ENCODE results near the gene NIT2.

The NIT2 gene

GRCh38 chr3:100297784-100298183, 36.8 kb upstream of the NIT2 start:
- Histone ChIP-seq H3K4me2 (ENCODE audit: insufficient read depth, low read length, poor library complexity, severe bottlenecking) (no peak overlapping the region), H3K79me1 (ENCODE audit: low read depth, low read length) (no peaks in the 10 kb centered on the region), H3K36me3 (replicated peaks in 1 of 2; ENCODE audit: control insufficient read depth in 2 of 2, insufficient read depth in 2 of 2, low read length in 2 of 2) (peaks cover 0 to 71% of the 10 kb centered on the region in 2 donors), H3K27me3 (ENCODE audit: control insufficient read depth in 3 of 3, insufficient read depth in 3 of 3, low read depth in 1 of 3, low read length in 3 of 3) (no peaks in the 10 kb centered on the region), H3K23ac (ENCODE audit: low read depth, low read length, poor library complexity) (no peak overlapping the region), H3K27ac (replicated peaks; ENCODE audit: low read length) (no peak overlapping the region), H3K18ac (ENCODE audit: low read length) (no peak overlapping the region), H2BK15ac (ENCODE audit: low read length) (no peak overlapping the region), H4K91ac (ENCODE audit: low read depth, low read length, poor library complexity) (no peak overlapping the region), H2BK5ac (ENCODE audit: low read length) (no peak overlapping the region), H2BK120ac (ENCODE audit: low read depth, low read length) (no peak overlapping the region), H3K9ac (ENCODE audit: low read depth, low read length, poor library complexity) (no peak overlapping the region), H2AK5ac (ENCODE audit: low read depth, low read length) (no peak overlapping the region), H3K4me3 (ENCODE audit: low read length in 2 of 2) (no peak overlapping the region), H3K9me3 (replicated peaks in 1 of 2; ENCODE audit: control insufficient read depth in 2 of 2, insufficient read depth in 1 of 2, low read depth in 1 of 2, low read length in 2 of 2) (no peaks in the 10 kb centered on the region), H3K4ac (ENCODE audit: low read length) (no peak overlapping the region), H4K8ac (ENCODE audit: low read depth, low read length) (no peak overlapping the region), H2BK12ac (ENCODE audit: low read length) (no peak overlapping the region), H3K14ac (ENCODE audit: low read length) (no peak overlapping the region), H3K4me1 (ENCODE audit: control insufficient read depth in 2 of 2, insufficient read depth in 1 of 2, low read depth in 1 of 2, low read length in 2 of 2) (no peaks in the 10 kb centered on the region), H2AFZ (ENCODE audit: low read length) (no peak overlapping the region)
- WGBS, 2 donors (ENCODE audit: extremely low coverage in 2 of 2, insufficient read length in 2 of 2, insufficient replicate concordance in 1 of 2): no CpG with 5 or more reads among the region's 2 CpGs
- no peak for DNase-seq (ENCODE audit: low spot score)

GRCh38 chr3:100299016-100299415, 35.5 kb upstream of the NIT2 start:
- Histone ChIP-seq H2BK15ac (ENCODE audit: low read length) (no peak overlapping the region), H3K4me2 (ENCODE audit: insufficient read depth, low read length, poor library complexity, severe bottlenecking) (no peak overlapping the region), H2BK5ac (ENCODE audit: low read length) (no peak overlapping the region), H3K4ac (ENCODE audit: low read length) (no peak overlapping the region), H3K27ac (replicated peaks; ENCODE audit: low read length) (no peak overlapping the region), H3K23ac (ENCODE audit: low read depth, low read length, poor library complexity) (no peak overlapping the region), H4K8ac (ENCODE audit: low read depth, low read length) (no peak overlapping the region), H3K14ac (ENCODE audit: low read length) (no peak overlapping the region), H2AK5ac (ENCODE audit: low read depth, low read length) (no peak overlapping the region), H4K91ac (ENCODE audit: low read depth, low read length, poor library complexity) (no peak overlapping the region), H3K4me1 (ENCODE audit: control insufficient read depth in 2 of 2, insufficient read depth in 1 of 2, low read depth in 1 of 2, low read length in 2 of 2) (no peaks in the 10 kb centered on the region), H3K9ac (ENCODE audit: low read depth, low read length, poor library complexity) (no peak overlapping the region), H2AFZ (ENCODE audit: low read length) (no peak overlapping the region), H3K36me3 (replicated peaks in 1 of 2; ENCODE audit: control insufficient read depth in 2 of 2, insufficient read depth in 2 of 2, low read length in 2 of 2) (peaks cover 0 to 73% of the 10 kb centered on the region in 2 donors), H2BK120ac (ENCODE audit: low read depth, low read length) (no peak overlapping the region), H3K79me1 (ENCODE audit: low read depth, low read length) (no peaks in the 10 kb centered on the region), H3K4me3 (ENCODE audit: low read length in 2 of 2) (no peak overlapping the region), H2BK12ac (ENCODE audit: low read length) (no peak overlapping the region), H3K9me3 (replicated peaks in 1 of 2; ENCODE audit: control insufficient read depth in 2 of 2, insufficient read depth in 1 of 2, low read depth in 1 of 2, low read length in 2 of 2) (no peaks in the 10 kb centered on the region), H3K18ac (ENCODE audit: low read length) (no peak overlapping the region), H3K27me3 (ENCODE audit: control insufficient read depth in 3 of 3, insufficient read depth in 3 of 3, low read depth in 1 of 3, low read length in 3 of 3) (no peaks in the 10 kb centered on the region)
- WGBS, 2 donors (ENCODE audit: extremely low coverage in 2 of 2, insufficient read length in 2 of 2, insufficient replicate concordance in 1 of 2): no CpG with 5 or more reads among the region's 4 CpGs
- no peak for DNase-seq (ENCODE audit: low spot score)

DNA sequence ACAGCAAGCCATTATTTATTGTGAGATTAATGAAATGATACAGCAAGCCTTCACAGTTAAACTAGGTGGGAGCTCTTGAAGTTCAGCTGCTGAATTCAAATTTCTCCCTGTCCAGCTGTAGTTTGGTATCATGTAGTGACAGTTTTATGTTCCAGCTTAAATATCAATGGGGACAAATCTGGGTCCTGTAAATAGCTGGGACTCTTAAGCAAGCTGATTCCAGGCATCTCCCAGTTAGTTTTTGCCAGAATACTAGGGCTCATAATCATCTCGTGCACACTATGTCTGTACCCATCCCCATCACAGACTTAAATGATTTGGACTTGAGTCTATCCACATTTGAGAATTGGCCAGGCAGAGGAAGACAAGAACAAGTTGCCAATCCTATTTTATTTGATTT, 27.9 kb upstream of the NIT2 start:
- no CpG with 5 or more reads among the region's 1 CpG for WGBS, 2 donors (ENCODE audit: extremely low coverage in 2 of 2, insufficient read length in 2 of 2, insufficient replicate concordance in 1 of 2)
- no peak overlapping the region for H3K4ac ChIP-seq (ENCODE audit: low read length)
- H2AK5ac ChIP-seq (ENCODE audit: low read depth, low read length): no peak overlapping the region
- no peak overlapping the region for H2BK15ac ChIP-seq (ENCODE audit: low read length)
- no peak overlapping the region for H3K4me3 ChIP-seq (ENCODE audit: low read length in 2 of 2)
- H3K14ac ChIP-seq (ENCODE audit: low read length): no peak overlapping the region
- no peak overlapping the region for H3K4me2 ChIP-seq (ENCODE audit: insufficient read depth, low read length, poor library complexity, severe bottlenecking)
- no peak for DNase-seq (ENCODE audit: low spot score)
- H2BK5ac ChIP-seq (ENCODE audit: low read length): no peak overlapping the region
- no peaks in the 10 kb centered on the region for H3K79me1 ChIP-seq (ENCODE audit: low read depth, low read length)
- no peak overlapping the region for H2AFZ ChIP-seq (ENCODE audit: low read length)
- no peak overlapping the region for H3K9ac ChIP-seq (ENCODE audit: low read depth, low read length, poor library complexity)
- H3K9me3 ChIP-seq (replicated peaks in 1 of 2; ENCODE audit: control insufficient read depth in 2 of 2, insufficient read depth in 1 of 2, low read depth in 1 of 2, low read length in 2 of 2): no peaks in the 10 kb centered on the region
- H2BK12ac ChIP-seq (ENCODE audit: low read length): no peak overlapping the region
- no peaks in the 10 kb centered on the region for H3K27me3 ChIP-seq (ENCODE audit: control insufficient read depth in 3 of 3, insufficient read depth in 3 of 3, low read depth in 1 of 3, low read length in 3 of 3)
- H4K8ac ChIP-seq (ENCODE audit: low read depth, low read length): no peak overlapping the region
- H3K27ac ChIP-seq (replicated peaks; ENCODE audit: low read length): no peak overlapping the region
- H2BK120ac ChIP-seq (ENCODE audit: low read depth, low read length): no peak overlapping the region
- no peak overlapping the region for H4K91ac ChIP-seq (ENCODE audit: low read depth, low read length, poor library complexity)
- H3K36me3 ChIP-seq (replicated peaks in 1 of 2; ENCODE audit: control insufficient read depth in 2 of 2, insufficient read depth in 2 of 2, low read length in 2 of 2): peaks cover 2 to 47% of the 10 kb centered on the region in 2 donors
- H3K4me1 ChIP-seq (ENCODE audit: control insufficient read depth in 2 of 2, insufficient read depth in 1 of 2, low read depth in 1 of 2, low read length in 2 of 2): no peaks in the 10 kb centered on the region
- H3K23ac ChIP-seq (ENCODE audit: low read depth, low read length, poor library complexity): no peak overlapping the region
- H3K18ac ChIP-seq (ENCODE audit: low read length): no peak overlapping the region

DNA sequence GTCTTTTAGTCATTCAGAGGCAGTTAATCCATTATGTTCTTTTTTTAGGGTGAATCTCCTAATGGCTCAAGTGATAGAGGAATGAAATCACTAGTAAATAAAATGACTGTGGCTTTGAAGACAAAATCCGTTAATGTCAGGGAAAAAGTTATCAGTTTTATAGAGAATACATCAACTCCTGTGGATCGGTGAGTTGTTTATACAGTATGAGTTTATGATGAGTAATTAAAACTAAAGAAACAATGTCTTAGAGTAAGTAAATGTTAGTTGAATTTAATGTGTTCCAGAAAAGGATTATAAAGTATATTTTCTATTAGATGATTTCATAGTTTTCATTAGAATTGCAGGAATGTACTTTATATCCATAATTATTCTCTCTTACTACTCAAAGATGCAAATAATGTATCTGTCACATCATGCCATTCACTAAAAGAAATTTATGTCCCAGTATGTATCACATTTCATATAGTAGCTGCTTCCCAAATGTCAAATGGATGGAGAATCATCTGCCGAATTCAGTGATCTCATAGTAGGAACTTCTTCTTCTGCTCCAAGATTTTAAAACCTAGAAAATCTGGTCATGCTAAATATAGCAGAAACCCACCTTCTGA, 24.1 kb upstream of the NIT2 start:
- Histone ChIP-seq H3K9ac (ENCODE audit: low read depth, low read length, poor library complexity) (no peak overlapping the region), H3K27me3 (ENCODE audit: control insufficient read depth in 3 of 3, insufficient read depth in 3 of 3, low read depth in 1 of 3, low read length in 3 of 3) (no peaks in the 10 kb centered on the region), H3K9me3 (replicated peaks in 1 of 2; ENCODE audit: control insufficient read depth in 2 of 2, insufficient read depth in 1 of 2, low read depth in 1 of 2, low read length in 2 of 2) (no peaks in the 10 kb centered on the region), H2AK5ac (ENCODE audit: low read depth, low read length) (no peak overlapping the region), H3K23ac (ENCODE audit: low read depth, low read length, poor library complexity) (no peak overlapping the region), H2AFZ (ENCODE audit: low read length) (no peak overlapping the region), H2BK5ac (ENCODE audit: low read length) (no peak overlapping the region), H3K4me2 (ENCODE audit: insufficient read depth, low read length, poor library complexity, severe bottlenecking) (no peak overlapping the region), H3K79me1 (ENCODE audit: low read depth, low read length) (no peaks in the 10 kb centered on the region), H2BK12ac (ENCODE audit: low read length) (no peak overlapping the region), H4K8ac (ENCODE audit: low read depth, low read length) (no peak overlapping the region), H3K14ac (ENCODE audit: low read length) (no peak overlapping the region), H3K36me3 (replicated peaks in 1 of 2; ENCODE audit: control insufficient read depth in 2 of 2, insufficient read depth in 2 of 2, low read length in 2 of 2) (peaks cover 2 to 42% of the 10 kb centered on the region in 2 donors), H3K4me3 (ENCODE audit: low read length in 2 of 2) (no peak overlapping the region), H3K18ac (ENCODE audit: low read length) (no peak overlapping the region), H3K4ac (ENCODE audit: low read length) (no peak overlapping the region), H4K91ac (ENCODE audit: low read depth, low read length, poor library complexity) (no peak overlapping the region), H2BK15ac (ENCODE audit: low read length) (no peak overlapping the region), H3K4me1 (ENCODE audit: control insufficient read depth in 2 of 2, insufficient read depth in 1 of 2, low read depth in 1 of 2, low read length in 2 of 2) (no peaks in the 10 kb centered on the region), H2BK120ac (ENCODE audit: low read depth, low read length) (no peak overlapping the region), H3K27ac (replicated peaks; ENCODE audit: low read length) (no peak overlapping the region)
- DNase-seq (ENCODE audit: low spot score): no peak
- WGBS, 2 donors (ENCODE audit: extremely low coverage in 2 of 2, insufficient read length in 2 of 2, insufficient replicate concordance in 1 of 2): no CpG with 5 or more reads among the region's 3 CpGs
